GM12872 (cell line): ENCODE results near the gene MSH3.

ENCODE experiments used
- TF ChIP-seq, protein P1 (sequence below): IDR thresholded peaks from 3 replicates; pipeline ENCODE4 v1.5.1; 2011; ENCODE audit warnings: low read depth, mild to moderate bottlenecking, low read length, moderate library complexity; ENCODE audit not compliant: insufficient read depth

The MSH3 gene

DNA sequence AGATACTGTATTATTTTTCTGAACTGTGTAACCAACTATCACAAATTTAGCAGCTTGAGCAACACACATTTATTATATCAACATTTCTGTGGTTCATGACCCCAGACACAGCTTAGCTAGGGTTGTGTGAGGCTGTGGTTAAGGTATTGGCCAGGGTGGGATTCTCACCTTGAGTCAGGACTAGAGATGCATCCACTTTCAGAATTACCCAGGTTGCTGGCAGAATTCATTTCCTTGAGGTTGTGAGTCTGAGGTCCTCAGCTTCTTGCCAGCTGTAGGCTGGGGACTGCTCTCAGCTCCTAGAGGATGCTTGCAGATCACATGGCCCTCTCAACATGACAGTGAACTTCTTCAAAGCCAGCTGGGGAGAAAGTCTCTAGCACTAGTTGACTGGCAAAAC, 183.2 kb downstream of the MSH3 start:
- TF ChIP-seq, protein P1, sequence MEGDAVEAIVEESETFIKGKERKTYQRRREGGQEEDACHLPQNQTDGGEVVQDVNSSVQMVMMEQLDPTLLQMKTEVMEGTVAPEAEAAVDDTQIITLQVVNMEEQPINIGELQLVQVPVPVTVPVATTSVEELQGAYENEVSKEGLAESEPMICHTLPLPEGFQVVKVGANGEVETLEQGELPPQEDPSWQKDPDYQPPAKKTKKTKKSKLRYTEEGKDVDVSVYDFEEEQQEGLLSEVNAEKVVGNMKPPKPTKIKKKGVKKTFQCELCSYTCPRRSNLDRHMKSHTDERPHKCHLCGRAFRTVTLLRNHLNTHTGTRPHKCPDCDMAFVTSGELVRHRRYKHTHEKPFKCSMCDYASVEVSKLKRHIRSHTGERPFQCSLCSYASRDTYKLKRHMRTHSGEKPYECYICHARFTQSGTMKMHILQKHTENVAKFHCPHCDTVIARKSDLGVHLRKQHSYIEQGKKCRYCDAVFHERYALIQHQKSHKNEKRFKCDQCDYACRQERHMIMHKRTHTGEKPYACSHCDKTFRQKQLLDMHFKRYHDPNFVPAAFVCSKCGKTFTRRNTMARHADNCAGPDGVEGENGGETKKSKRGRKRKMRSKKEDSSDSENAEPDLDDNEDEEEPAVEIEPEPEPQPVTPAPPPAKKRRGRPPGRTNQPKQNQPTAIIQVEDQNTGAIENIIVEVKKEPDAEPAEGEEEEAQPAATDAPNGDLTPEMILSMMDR: no peak

DNA sequence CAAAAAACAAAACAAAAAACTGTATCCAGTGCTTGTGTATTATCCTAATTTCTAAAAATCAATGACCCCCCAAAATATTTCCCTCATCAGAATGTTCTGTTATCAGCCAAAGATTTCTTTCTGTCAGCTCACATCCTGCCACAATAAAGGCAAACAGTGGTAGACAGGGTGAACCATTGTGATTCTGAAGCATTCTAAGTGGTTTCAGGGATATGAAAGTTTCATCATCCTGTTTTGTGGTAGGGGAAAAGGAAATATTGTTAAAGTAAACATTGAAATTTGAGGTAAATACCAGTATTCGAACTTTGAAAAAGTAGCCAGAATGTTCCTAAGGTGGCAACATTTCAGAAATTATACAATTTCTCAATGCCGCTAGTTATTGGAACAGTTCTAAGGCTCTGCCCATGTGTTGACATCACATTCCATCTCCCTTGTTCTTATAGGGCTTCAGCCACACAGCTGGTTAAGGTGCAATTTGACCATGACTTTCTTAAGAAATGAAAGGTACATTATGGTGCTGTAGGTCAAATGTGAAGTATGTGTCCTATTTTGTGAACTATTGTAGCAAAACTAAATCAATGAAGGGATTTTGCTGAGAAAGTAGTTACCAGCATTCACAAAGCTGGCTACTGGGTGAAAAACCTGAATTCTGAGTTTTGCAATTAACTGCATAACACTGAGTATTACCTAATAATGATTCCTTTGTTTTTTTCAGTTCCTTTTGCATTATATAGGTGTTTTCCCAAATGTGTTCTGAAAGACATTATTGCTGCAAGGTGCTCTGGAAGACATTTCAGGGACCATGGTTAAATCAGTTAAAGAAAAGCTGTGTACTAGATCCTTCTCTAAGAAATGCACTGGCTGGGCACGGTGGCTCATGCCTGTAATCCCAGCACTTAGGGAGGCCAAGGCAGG, 198.1 kb downstream of the MSH3 start:
- TF ChIP-seq, protein P1: no peak

DNA sequence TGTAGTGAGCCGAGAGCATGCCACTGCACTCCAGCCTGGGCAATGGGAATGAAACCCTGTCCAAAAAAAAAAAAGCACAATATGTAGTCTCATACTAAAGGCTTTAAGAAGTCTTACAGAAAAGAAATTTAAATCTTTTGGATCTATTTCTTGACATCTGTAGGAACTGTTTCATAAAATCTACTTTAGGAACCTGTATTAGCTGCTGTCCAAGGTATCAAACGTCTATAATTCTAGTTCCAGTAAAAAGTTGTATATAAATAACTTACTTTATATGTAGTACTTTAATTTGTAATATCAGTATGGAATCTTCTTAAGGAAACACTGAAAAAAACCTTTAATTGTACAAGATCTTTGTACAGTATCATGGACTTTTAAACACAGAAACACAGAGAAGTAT, 199.0 kb downstream of the MSH3 start:
- TF ChIP-seq, protein P1: no peak

DNA sequence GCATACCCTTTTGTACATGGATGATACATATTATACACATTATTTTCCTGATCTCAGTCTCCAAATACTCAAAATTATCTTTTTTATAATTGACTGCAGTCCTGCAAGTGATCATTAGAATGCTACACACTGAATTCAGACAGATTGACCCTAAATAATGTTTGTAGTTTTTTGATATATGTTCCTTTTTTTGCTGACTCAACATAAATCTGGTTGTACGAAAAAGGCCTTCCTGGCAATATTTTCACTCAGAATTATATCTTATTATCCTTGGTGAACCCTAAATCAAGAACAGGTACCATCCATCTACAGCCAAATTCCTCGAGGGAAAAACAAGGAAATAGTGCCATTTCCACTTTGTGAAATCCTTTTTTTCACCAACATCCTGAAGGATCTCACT, 200.1 kb downstream of the MSH3 start:
- TF ChIP-seq, protein P1: no peak

DNA sequence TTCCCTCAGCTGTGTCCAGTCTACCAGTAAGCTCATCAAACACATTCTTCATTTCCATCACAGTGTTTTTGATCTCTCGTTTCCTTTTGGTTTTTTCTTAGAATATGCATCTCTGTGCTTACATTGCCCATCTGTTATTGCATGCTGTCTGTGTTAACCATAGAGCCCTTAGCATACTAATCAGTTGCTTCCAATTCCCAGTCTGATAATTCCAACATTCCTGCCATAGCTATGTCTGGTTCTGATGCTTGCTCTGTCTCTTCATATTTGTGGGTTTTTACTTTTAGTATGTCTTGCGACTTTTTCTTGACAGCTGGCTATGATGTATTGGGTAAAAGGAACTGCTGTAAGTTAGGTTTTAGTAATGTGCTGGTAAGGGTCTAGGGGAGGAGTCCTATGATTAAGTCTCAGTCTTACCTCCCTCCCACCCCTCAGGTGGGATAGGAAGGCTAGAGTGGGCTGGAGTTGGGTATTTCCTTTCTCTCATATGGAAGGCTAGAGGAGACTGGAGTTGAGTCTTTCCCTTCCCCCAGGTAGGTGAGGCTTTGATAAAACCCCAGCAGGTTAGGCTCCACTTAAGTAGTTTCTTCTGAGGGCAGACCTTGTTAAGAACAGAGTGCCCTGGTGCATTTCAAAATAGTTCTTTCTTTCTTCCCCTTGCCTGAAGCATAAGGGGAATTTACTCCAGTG, 206.6 kb downstream of the MSH3 start:
- TF ChIP-seq, protein P1: no peak

DNA sequence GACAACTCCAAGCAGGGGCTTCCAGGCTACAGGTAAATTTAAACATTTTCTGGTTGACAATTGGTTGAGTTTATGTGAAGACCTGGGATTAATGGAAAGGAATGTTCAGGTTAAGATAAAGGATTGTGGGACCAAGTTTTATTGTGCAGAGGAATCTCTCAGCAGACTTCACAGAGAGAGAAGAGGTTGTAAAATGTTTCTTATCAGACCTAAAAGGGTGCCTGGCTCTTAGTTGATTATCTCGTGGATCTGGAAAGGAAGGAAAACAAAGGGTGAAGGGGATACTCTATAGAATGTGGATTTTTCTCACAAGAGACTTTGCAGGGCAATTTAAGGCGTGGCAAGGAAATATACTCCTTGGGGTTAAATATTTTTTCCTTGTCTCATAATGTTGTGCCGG, 209.3 kb downstream of the MSH3 start:
- TF ChIP-seq, protein P1: no peak

DNA sequence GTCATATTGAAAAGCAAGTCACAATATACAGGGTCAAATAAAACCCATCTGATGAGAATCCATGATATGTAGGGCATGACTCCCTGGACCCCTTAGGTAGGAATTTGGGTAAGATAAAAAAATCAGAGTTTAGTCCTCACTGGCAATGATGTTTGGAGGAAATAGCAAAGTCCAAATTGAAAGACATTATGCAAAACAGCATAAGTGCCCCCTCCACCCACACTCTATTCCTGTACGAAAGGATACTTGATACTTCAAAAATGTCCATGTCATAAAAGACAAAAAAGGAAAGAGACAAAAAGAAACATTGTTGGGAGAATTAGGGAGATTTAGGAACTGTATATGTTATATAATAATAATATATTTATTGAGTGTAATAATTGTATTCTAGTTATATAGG, 209.7 kb downstream of the MSH3 start:
- TF ChIP-seq, protein P1: no peak
